Activated T-helper 1 cell treated with Interleukin-2 at 50 U/mL for 16 hours (primary cell): ENCODE measurements around the gene TXNL4B.
"Not testable (repeated sequence)": the region's sequence is repeated elsewhere in the genome, so short reads cannot be mapped to it uniquely, and the experiment has no call there.

Source experiments
- DNase-seq: peaks from one replicate; pipeline ENCODE4 v3.0.0-alpha.2; 2020; ENCODE audit warnings: low read depth

Gene TXNL4B

GRCh38 chr16:72111657-72112451, 18.4 kb upstream of the TXNL4B start:
- DNase-seq = no peak

- no peak for DNase-seq
These were observed 17.5 kb upstream of the TXNL4B start for GRCh38 chr16:72110662-72111615.

- DNase-seq = no peak
These were observed 16.6 kb upstream of the TXNL4B start for GRCh38 chr16:72109966-72110530.

- no peak for DNase-seq
These were observed 15.9 kb upstream of the TXNL4B start for GRCh38 chr16:72109300-72109699.

GRCh38 chr16:72108353-72109102, 15.1 kb upstream of the TXNL4B start:
- no peak for DNase-seq

GRCh38 chr16:72107371-72107770, 14.0 kb upstream of the TXNL4B start:
- DNase-seq = no peak

- DNase-seq = no peak
These were observed 12.6 kb upstream of the TXNL4B start for GRCh38 chr16:72105978-72106377.

- DNase-seq = no peak
These were observed 11.5 kb upstream of the TXNL4B start for GRCh38 chr16:72104905-72105304.

GRCh38 chr16:72101195-72101594, 7.8 kb upstream of the TXNL4B start:
- no peak for DNase-seq

- DNase-seq = no peak
These were observed 6.0 kb upstream of the TXNL4B start for GRCh38 chr16:72099377-72099818.

GRCh38 chr16:72098936-72099335, 5.5 kb upstream of the TXNL4B start:
- DNase-seq = no peak

- no peak for DNase-seq
These were observed 818 bp upstream of the TXNL4B start for GRCh38 chr16:72094266-72094610.

- no peak for DNase-seq
These were observed 480 bp downstream of the TXNL4B start for GRCh38 chr16:72092832-72093447.

GRCh38 chr16:72091217-72091616, 2.2 kb downstream of the TXNL4B start:
- DNase-seq = no peak

GRCh38 chr16:72085002-72085401, 8.4 kb downstream of the TXNL4B start:
- DNase-seq = no peak

- no peak for DNase-seq
These were observed 9.0 kb downstream of the TXNL4B start for GRCh38 chr16:72084445-72084844.

- DNase-seq = no peak
These were observed 9.5 kb downstream of the TXNL4B start for GRCh38 chr16:72083778-72084404.

GRCh38 chr16:72076991-72077706, 16.3 kb downstream of the TXNL4B start:
- DNase-seq = not testable (repeated sequence)

- not testable (repeated sequence) for DNase-seq
These were observed 18.4 kb downstream of the TXNL4B start for GRCh38 chr16:72075067-72075466.

GRCh38 chr16:72073560-72074230, 19.7 kb downstream of the TXNL4B start:
- DNase-seq = no peak
